H1 (cell line): ENCODE results near the gene IFT74. TPM values are rescaled to one million over a fixed set of nuclear protein-coding genes. Genes with fewer than 3 reads are reported as not detected.

Experiments
- CTCF ChIA-PET: fragments of 300-600 bp; sonication (Branson Sonifier 250); formaldehyde crosslinking; loops from one replicate; lab custom pipeline; 2021; ENCODE audit not compliant: partially characterized antibody; lab: Charles Lee
- POLR2A ChIA-PET: fragments of 300-600 bp; sonication (Branson Sonifier 250); formaldehyde crosslinking; loops from one replicate; lab custom pipeline; 2021; ENCODE audit warnings: inconsistent platforms; ENCODE audit not compliant: partially characterized antibody; lab: Charles Lee
- DNase-seq, 2 experiments: peaks; one replicate each; pipeline versions ENCODE4 v3.0.0 to v3.0.0-alpha.2; 2010 to 2022; ENCODE audit warnings: low spot score in 2 of 2, low read depth in 1 of 2, mixed read lengths in 1 of 2
- FAIRE-seq: peaks from 2 replicates; lab custom pipeline; 2011; peaks lifted over from hg19 to GRCh38; lab: Jason Lieb, UNC
- H2AFZ ChIP-seq: 2 replicates; pipeline ENCODE4 v1.8.1; 2012; ENCODE audit warnings: low read length, inconsistent platforms
- H2AK5ac ChIP-seq: 2 replicates; pipeline ENCODE4 v1.6.1; 2013; ENCODE audit warnings: low read depth, low read length
- H2BK120ac ChIP-seq: replicated peaks from 2 replicates; pipeline ENCODE3; 2013; ENCODE audit warnings: low read depth, low read length, inconsistent platforms
- H2BK12ac ChIP-seq: 2 replicates; pipeline ENCODE4 v1.6.1; 2013; ENCODE audit warnings: low read depth, low read length
- H2BK15ac ChIP-seq: 2 replicates; pipeline ENCODE4 v1.6.1; 2013; ENCODE audit warnings: low read length
- H2BK20ac ChIP-seq: 2 replicates; pipeline ENCODE4 v1.6.1; 2013; ENCODE audit warnings: low read length
- H2BK5ac ChIP-seq: 2 replicates; pipeline ENCODE4 v1.6.1; 2013; ENCODE audit warnings: low read depth, low read length
- H3K14ac ChIP-seq: 2 replicates; pipeline ENCODE4 v1.6.1; 2013; ENCODE audit warnings: inconsistent platforms; ENCODE audit not compliant: insufficient read length
- H3K18ac ChIP-seq: 2 replicates; pipeline ENCODE4 v1.6.1; 2013; ENCODE audit warnings: low read length; ENCODE audit errors: extremely low read depth
- H3K23ac ChIP-seq: 2 replicates; pipeline ENCODE4 v1.6.1; 2013; ENCODE audit warnings: inconsistent platforms; ENCODE audit not compliant: insufficient read length
- H3K23me2 ChIP-seq: 2 replicates; pipeline ENCODE4 v1.6.1; 2013; ENCODE audit warnings: low read depth, low read length
- H3K27ac ChIP-seq: 2 replicates; pipeline ENCODE4 v1.6.1; 2011; ENCODE audit warnings: low read depth, low read length, inconsistent platforms
- H3K27me3 ChIP-seq, 4 experiments: replicated peaks in 1 of 4; 1 replicate in 1 of 4; 2 replicates in 3 of 4; pipeline versions ENCODE4 v1.6.1 to v1.8.1; 2011 to 2013; ENCODE audit warnings: low read length in 3 of 4, mild to moderate bottlenecking in 3 of 4, inconsistent platforms in 2 of 4, mixed read lengths in 2 of 4, moderate library complexity in 1 of 4; ENCODE audit not compliant: control insufficient read depth in 3 of 4, insufficient read depth in 3 of 4; ENCODE audit errors: extremely low read depth in 1 of 4
- H3K36me3 ChIP-seq, 4 experiments: 2 replicates each; pipeline versions ENCODE4 v1.6.1 to v1.8.1; 2011 to 2013; ENCODE audit warnings: mild to moderate bottlenecking in 4 of 4, low read length in 3 of 4, moderate library complexity in 2 of 4, control low read depth in 1 of 4, inconsistent platforms in 1 of 4; ENCODE audit not compliant: insufficient read depth in 4 of 4, control insufficient read depth in 2 of 4
- H3K4ac ChIP-seq: replicated peaks from 2 replicates; pipeline ENCODE3; 2013; ENCODE audit warnings: low read length, low read depth, mixed read lengths, inconsistent platforms; ENCODE audit not compliant: insufficient read length
- H3K4me1 ChIP-seq, 4 experiments: replicated peaks in 1 of 4; 1 replicate in 1 of 4; 2 replicates in 3 of 4; pipeline versions ENCODE4 v1.6.1 to v1.8.1; 2011 to 2013; ENCODE audit warnings: low read length in 3 of 4, inconsistent platforms in 2 of 4, mixed read lengths in 1 of 4; ENCODE audit not compliant: insufficient read depth in 4 of 4, control insufficient read depth in 3 of 4
- H3K4me2 ChIP-seq, 2 experiments: 2 replicates each; pipeline versions ENCODE4 v1.6.1 to v1.8.1; 2011 to 2013; ENCODE audit warnings: low read depth in 2 of 2, low read length in 2 of 2, control low read depth in 1 of 2, inconsistent platforms in 1 of 2, mild to moderate bottlenecking in 1 of 2; ENCODE audit not compliant: insufficient read depth in 1 of 2
- H3K4me3 ChIP-seq, 4 experiments: fragments of 200-600, 300-600 bp in 1 of 4; sonication (generic), shearing (Covaris generic), sonication (Bioruptor Twin) in 1 of 4; 2 replicates each; pipeline versions ENCODE4 v1.5.1 to v1.8.1; 2011 to 2016; ENCODE audit warnings: low read length in 4 of 4, low read depth in 3 of 4, control low read depth in 2 of 4, inconsistent platforms in 2 of 4, mild to moderate bottlenecking in 2 of 4, mixed read lengths in 1 of 4, moderate library complexity in 1 of 4; ENCODE audit not compliant: insufficient read depth in 2 of 4; ENCODE audit errors: extremely low read depth in 1 of 4
- H3K56ac ChIP-seq: replicated peaks from 2 replicates; pipeline ENCODE3; 2013; ENCODE audit warnings: low read depth, mild to moderate bottlenecking, mixed read lengths, low read length, inconsistent platforms; ENCODE audit not compliant: insufficient read length
- H3K79me1 ChIP-seq: 2 replicates; pipeline ENCODE4 v1.6.1; 2013; ENCODE audit warnings: low read depth, low read length, control low read depth
- H3K79me2 ChIP-seq, 2 experiments: 2 replicates each; pipeline versions ENCODE4 v1.6.1 to v1.8.1; 2012 to 2013; ENCODE audit warnings: low read length in 2 of 2, mild to moderate bottlenecking in 2 of 2, inconsistent platforms in 1 of 2; ENCODE audit not compliant: insufficient read depth in 2 of 2, control insufficient read depth in 1 of 2
- H3K9ac ChIP-seq, 4 experiments: replicated peaks in 1 of 4; 1 replicate in 1 of 4; 2 replicates in 3 of 4; pipeline versions ENCODE4 v1.6.1 to v1.8.1; 2011 to 2013; ENCODE audit warnings: low read depth in 3 of 4, low read length in 3 of 4, control low read depth in 2 of 4, mild to moderate bottlenecking in 2 of 4, moderate library complexity in 2 of 4, inconsistent platforms in 1 of 4; ENCODE audit errors: extremely low read depth in 1 of 4
- H3K9me3 ChIP-seq, 2 experiments: 2 replicates each; pipeline versions ENCODE4 v1.6.1 to v1.8.1; 2012 to 2013; ENCODE audit warnings: mild to moderate bottlenecking in 2 of 2, moderate library complexity in 2 of 2, control low read depth in 1 of 2, inconsistent platforms in 1 of 2, low read depth in 1 of 2, low read length in 1 of 2, mixed read lengths in 1 of 2; ENCODE audit not compliant: insufficient read depth in 2 of 2
- H4K20me1 ChIP-seq, 2 experiments: replicated peaks in 1 of 2; 2 replicates each; pipeline versions ENCODE3 to v1.8.1; 2011 to 2013; ENCODE audit warnings: inconsistent platforms in 2 of 2, low read length in 2 of 2, mild to moderate bottlenecking in 1 of 2; ENCODE audit not compliant: insufficient read depth in 2 of 2, control insufficient read depth in 1 of 2
- H4K5ac ChIP-seq: 2 replicates; pipeline ENCODE4 v1.6.1; 2013; ENCODE audit warnings: low read length, low read depth, mixed read lengths, inconsistent platforms; ENCODE audit not compliant: insufficient read length
- H4K8ac ChIP-seq: 2 replicates; pipeline ENCODE4 v1.8.0; 2013; ENCODE audit warnings: mild to moderate bottlenecking, moderate library complexity, low read length, inconsistent platforms; ENCODE audit not compliant: insufficient read depth; ENCODE audit errors: extremely low read depth
- H4K91ac ChIP-seq: replicated peaks from 2 replicates; pipeline ENCODE3; 2013; ENCODE audit warnings: low read length, mixed read lengths, inconsistent platforms; ENCODE audit not compliant: insufficient read length
- ASH2L ChIP-seq: fragments of 200-600, 300-600 bp; sonication (generic); IDR thresholded peaks from one replicate; pipeline ENCODE4 v1.7.1; 2017; ENCODE audit warnings: low read length
- ATF2 ChIP-seq: IDR thresholded peaks from 2 replicates; pipeline ENCODE4 v1.6.1; 2012; ENCODE audit warnings: low read length, inconsistent platforms
- ATF3 ChIP-seq: IDR thresholded peaks from 2 replicates; pipeline ENCODE4 v1.6.1; 2011; ENCODE audit warnings: low read depth, mild to moderate bottlenecking, low read length; ENCODE audit not compliant: insufficient read depth
- CBX8 ChIP-seq: fragments of 300-800, 300-1000 bp; sonication (generic); IDR thresholded peaks from 2 replicates; pipeline ENCODE4 v1.7.1; 2016; ENCODE audit warnings: low read depth, low read length, borderline replicate concordance
- CEBPB ChIP-seq: IDR thresholded peaks from 2 replicates; pipeline ENCODE4 v1.6.1; 2012; ENCODE audit warnings: low read depth, low read length
- CREB1 ChIP-seq: IDR thresholded peaks from 2 replicates; pipeline ENCODE4 v1.6.1; 2012; ENCODE audit warnings: inconsistent platforms
- EZH2 ChIP-seq: fragments of 200-600 bp; sonication (generic); IDR thresholded peaks from 2 replicates; pipeline ENCODE4 v1.7.1; 2012; ENCODE audit warnings: low read depth, mild to moderate bottlenecking, moderate library complexity, low read length, inconsistent platforms; ENCODE audit not compliant: severe bottlenecking
- JUND ChIP-seq: IDR thresholded peaks from 2 replicates; pipeline ENCODE4 v1.6.1; 2011; ENCODE audit warnings: mild to moderate bottlenecking, improper control_type of control experiment, low read length
- KDM5A ChIP-seq: fragments of 200-600 bp; IDR thresholded peaks from 2 replicates; pipeline ENCODE4 v1.7.1; 2012; ENCODE audit warnings: mild to moderate bottlenecking, low read length, inconsistent platforms, mixed read lengths
- MAX ChIP-seq: IDR thresholded peaks from 2 replicates; pipeline ENCODE4 v1.6.1; 2012; ENCODE audit warnings: inconsistent platforms
- POLR2AphosphoS5 ChIP-seq: IDR thresholded peaks from 2 replicates; pipeline ENCODE4 v1.6.1; 2011; ENCODE audit warnings: low read depth, low read length
- SUZ12 ChIP-seq: fragments of 200-600 bp; sonication (generic); IDR thresholded peaks from 2 replicates; pipeline ENCODE4 v1.6.1; 2012; ENCODE audit warnings: mild to moderate bottlenecking, inconsistent platforms, low read length, moderate library complexity, mixed read lengths
- WGBS, 2 experiments: shearing (Covaris generic) in 1 of 2; methylation state at CpG; one replicate each; pipeline versions ENCODE4 v1.1.6 to v1.1.7; 2013 to 2015; ENCODE audit warnings: low lambda C conversion rate in 2 of 2, mixed read lengths in 2 of 2, inconsistent platforms in 1 of 2, low coverage in 1 of 2, missing lambda C conversion rate in 1 of 2; ENCODE audit not compliant: insufficient replicate concordance in 2 of 2, insufficient coverage in 1 of 2, insufficient read length in 1 of 2; ENCODE audit errors: extremely low coverage in 1 of 2, missing lambda C conversion rate in 1 of 2; 5-methylcytosine and 5-hydroxymethylcytosine counted together
- polyA plus RNA-seq, 7 experiments: library from polyadenylated mRNA; depleted of rRNA in 3 of 7; stranded (reverse) in 5 of 7; unstranded in 2 of 7; fragments of >200 nt in 5 of 7; fragments of 200-250 nt in 2 of 7; gene quantifications; 1 replicate in 5 of 7; 2 replicates in 1 of 7; 4 replicates in 1 of 7; pipeline versions ENCODE4 v1.2.1 to v1.2.3, GENCODE V29; 2011 to 2013; ENCODE audit warnings: missing spikeins in 2 of 7, mixed read lengths in 2 of 7
- total RNA-seq: library from RNA; stranded (reverse); fragmentation: NEBNext Ultra II Directional; extraction: Animal tissue kit (Norgen Biotek cat#: 25700); gene quantifications from 2 replicates; pipeline ENCODE4 v1.2.1, GENCODE V29; 2021

The IFT74 gene
- total and polyA plus RNA-seq, 2 of the 8 experiments (the other 6 are each of a cell fraction or from before 2014, with no cell fraction given) = 4.4 to 17.8 TPM

- WGBS, 2 experiments = 85% methylated on average over 3 of the region's 3 CpGs; no CpG with 5 or more reads in 1 of the 2 experiments
- TF ChIP-seq CBX8 (no peak), ATF2 (no peak), SUZ12 (no peak), JUND (no peak), CEBPB (no peak), ASH2L (no peak), KDM5A (no peak), MAX (no peak), POLR2AphosphoS5 (no peak), CREB1 (no peak), EZH2 (no peak), ATF3 (no peak)
These were observed 2.1 kb upstream of the IFT74 start for GRCh38 chr9:26954050-26954508.

More at GRCh38 chr9:26954050-26954508, 2.1 kb upstream of the IFT74 start:
- Histone ChIP-seq H3K9ac (no peak overlapping the region), H4K91ac (no peak overlapping the region), H3K27ac (no peak overlapping the region), H4K20me1 (no peaks in the 10 kb centered on the region), H2BK5ac (no peak overlapping the region), H3K23me2 (peaks cover 3% of the 10 kb centered on the region; the same call in 1 of the 2 replicates), H2BK120ac (no peak overlapping the region), H3K4me1 (peaks cover 0 to 6% (median 2%) of the 10 kb centered on the region in 4 experiments; a peak in 4 of 7 replicates), H3K79me1 (no peaks in the 10 kb centered on the region), H2AK5ac (no peak overlapping the region), H3K9me3 (no peaks in the 10 kb centered on the region), H3K4me2 (no peak overlapping the region), H3K4ac (no peak overlapping the region), H2AFZ (no peak overlapping the region), H3K23ac (no peak overlapping the region), H2BK15ac (no peak overlapping the region), H3K36me3 (no peaks in the 10 kb centered on the region), H3K79me2 (peaks cover 0 to 5% of the 10 kb centered on the region in 2 experiments; a peak in 2 of 4 replicates), H3K14ac (no peak overlapping the region), H4K5ac (no peak overlapping the region), H4K8ac (no peak overlapping the region), H2BK20ac (no peak overlapping the region), H3K56ac (no peak overlapping the region), H3K27me3 (no peaks in the 10 kb centered on the region), H3K4me3 (no peak overlapping the region), H3K18ac (no peak overlapping the region), H2BK12ac (no peak overlapping the region)
- POLR2A ChIA-PET = interaction anchor here (3.2 kb wide), 1 partner anchor 22 kb away, joined by 21 read pairs; no protein-coding TSS in a partner anchor
- DNase-seq (no peak), FAIRE-seq (no peak)
- CTCF ChIA-PET = interaction anchor here (1.6 kb wide), 2 partner anchors 9 to 22 kb away, joined by 3 to 7 read pairs; no protein-coding TSS in a partner anchor
